Activated T-cell treated with anti-CD3 and anti-CD28 coated beads, Interleukin-2, amount 50 U/mL, for 48 hours (primary cell): ENCODE results near the gene CYB5RL.

Experiments used
- DNase-seq, 2 experiments: peaks; one replicate each; pipeline ENCODE4 v3.0.0-alpha.2; 2020

The CYB5RL gene

DNA sequence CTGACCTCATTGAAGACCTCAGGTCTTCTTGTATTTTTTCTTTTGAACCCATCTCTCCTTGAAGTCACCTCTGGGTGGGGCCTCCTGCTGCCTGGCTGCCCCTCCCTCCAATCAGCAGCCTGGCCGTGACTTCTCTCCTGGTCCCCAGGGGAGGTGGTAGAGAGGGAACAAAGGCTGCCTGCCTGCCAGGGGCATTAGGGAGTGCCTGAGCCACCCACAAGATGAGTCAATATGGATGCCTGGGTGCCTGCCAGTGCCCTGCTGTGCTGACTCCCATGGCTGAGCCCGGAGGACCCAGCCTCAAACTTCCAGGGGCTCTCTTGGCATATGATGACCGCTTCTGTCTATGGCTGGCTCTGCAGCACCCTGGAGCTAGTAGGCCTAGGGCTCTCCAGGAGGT lies 41.8 kb downstream of the CYB5RL start:
- no peak for DNase-seq

DNA sequence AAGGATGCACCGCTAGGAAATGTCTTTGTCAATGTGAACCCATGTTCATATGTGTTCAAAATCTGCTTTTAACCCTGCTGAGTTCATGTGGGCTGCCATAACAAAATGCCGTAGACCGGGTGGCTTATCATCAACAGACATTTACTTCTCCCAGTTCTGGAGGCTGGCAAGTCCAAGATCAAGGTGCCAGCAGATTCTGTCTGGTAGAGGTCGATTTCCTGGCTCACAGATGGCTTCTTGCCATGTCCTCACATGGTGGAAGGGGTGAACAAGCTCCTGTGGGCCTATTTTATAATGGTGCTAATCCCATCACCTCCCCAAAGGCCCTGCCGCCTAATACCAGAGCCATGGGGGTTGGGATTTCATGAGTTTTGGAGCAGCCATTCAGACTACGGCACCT lies 42.4 kb downstream of the CYB5RL start:
- no peak for DNase-seq

DNA sequence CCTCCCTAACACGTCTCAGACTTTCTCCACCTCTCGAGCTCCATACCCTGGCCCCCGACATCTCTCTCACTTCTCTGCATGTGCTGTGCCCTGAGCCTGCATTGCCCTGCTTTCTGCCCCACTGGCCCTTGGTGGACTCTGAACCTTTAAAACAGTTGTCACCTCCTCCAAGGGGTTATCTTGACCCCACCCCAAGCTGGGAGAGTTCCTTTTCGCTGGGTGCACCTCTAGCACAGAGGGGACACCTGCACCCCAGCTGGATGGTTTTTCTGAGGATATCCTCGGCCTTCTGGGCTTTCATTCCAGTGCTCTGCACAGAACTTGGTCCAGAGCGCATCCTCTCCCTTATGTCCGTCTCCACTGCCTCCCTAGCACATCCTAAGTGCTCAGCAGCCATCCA lies 42.8 kb downstream of the CYB5RL start:
- DNase-seq: no peak

DNA sequence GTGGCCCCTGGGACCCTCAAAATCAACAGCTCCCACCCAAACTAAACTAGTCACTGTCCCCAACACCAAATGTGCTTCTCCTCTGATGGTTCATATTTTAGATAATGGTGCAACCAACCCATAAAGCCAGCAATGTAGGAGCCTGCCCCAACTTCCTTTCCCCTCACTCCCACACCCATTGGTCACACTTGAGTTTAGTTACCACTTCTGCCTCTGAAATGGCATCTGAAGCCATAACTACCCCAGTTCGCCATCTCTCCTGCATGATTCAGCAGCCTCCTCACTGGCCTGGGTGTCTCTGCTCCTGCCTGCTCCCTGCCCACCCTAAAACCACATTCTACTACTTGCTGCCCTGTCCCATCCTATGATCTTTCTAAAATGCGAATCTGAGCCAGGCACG lies 43.6 kb downstream of the CYB5RL start:
- DNase-seq: no peak

DNA sequence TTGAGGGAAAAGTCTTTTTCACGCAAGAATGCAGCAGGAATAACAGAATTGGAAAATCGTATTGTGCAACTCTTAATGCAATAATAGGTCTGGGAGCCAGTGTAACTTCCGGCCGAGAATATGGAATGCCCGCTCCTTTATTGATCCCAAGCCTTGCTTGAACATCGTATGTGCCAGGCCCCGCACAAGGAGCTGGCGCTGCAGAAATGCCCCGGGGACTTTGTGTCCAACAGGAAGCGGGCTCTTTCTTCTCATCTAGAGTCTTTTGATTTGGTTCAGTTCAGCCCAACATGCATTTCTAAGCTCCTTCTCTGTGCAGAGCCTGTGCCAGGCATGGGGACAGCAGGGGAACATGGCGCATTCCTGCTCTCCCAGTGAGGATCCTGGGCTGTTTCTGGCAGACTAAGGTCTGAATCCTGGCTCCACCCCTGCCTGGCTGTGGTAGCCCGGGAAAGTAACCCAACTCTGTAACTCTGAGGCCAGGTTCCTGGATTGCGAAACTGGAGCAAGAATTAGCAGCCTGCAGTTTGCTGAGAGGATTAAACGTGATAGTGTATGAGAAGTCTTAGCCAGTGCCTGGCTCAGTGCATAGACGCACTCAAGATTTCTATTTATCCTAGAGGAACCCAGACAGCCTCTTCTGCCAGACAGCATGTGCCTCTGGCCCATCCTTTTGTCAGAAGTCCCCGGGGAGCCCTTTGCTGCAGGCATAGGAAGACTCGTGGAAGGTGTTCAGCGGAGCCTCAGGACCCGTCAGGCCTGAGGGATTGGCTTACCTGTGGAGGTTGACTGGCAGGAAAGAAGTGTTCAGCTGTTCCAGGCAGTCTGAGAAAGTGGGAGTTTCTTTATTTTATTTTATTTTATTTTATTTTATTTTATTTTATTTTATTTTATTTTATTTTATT lies 46.0 kb downstream of the CYB5RL start:
- no peak for DNase-seq

DNA sequence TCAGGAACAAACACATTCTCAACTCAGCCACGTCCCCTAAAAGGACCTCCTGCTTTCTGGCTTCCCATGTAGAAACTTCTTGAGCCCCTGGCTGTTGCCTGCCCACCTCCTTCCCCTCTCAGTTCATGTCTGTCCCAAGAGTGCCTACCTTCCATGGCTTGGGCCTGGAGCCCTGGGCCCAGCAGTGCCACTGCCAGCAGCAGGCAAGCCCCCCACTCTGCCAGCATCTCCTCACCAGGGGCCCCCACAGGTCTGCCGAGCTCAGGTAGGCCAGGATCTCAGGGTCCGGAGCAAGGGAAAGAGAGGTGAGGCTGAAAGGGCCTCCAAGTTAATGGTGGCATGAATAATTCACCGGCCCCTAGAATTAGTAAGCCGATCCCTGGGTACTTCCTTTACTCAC lies 47.1 kb downstream of the CYB5RL start, which contains the start of gene CDCP2:
CDCP2 (minus strand) TSS at position 305 of the 400 bp plus-strand sequence; CDS start at position 227, 78 bp downstream.
- DNase-seq: no peak

DNA sequence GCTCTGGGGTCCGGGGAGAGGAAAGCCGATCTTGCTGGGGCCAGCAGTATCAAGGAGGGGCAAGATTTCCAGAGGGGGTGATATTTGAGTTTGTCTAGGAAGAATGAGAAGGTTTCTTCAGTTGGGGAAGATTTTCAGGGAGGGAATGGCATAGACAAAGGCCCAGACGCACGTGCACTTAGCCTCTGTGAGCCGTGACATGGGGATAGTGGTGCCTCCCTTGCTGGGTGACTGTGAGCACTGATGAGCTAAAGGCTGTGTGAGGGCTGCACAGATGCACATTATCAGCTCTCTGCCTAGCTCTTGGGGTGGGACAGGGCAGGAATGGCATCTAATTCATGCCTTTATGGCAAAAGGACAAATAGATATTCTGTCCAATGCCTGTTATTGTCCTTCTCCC lies 48.8 kb downstream of the CYB5RL start:
- DNase-seq: no peak
